IMR-90 (cell line): ENCODE results near the gene ZNF488. TPM values are rescaled to one million over a fixed set of nuclear protein-coding genes. Genes with fewer than 3 reads are reported as not detected.

ENCODE experiments used
- polyA plus RNA-seq, 3 experiments: library from polyadenylated mRNA; depleted of rRNA; stranded (reverse); fragments of >200 nt; gene quantifications; 2 replicates each; pipeline ENCODE4 v1.2.3, GENCODE V29; 2012; ENCODE audit warnings: low replicate concordance in 1 of 3
- total RNA-seq: library from RNA; depleted of rRNA; stranded (reverse); fragments of >200 nt; gene quantifications from 2 replicates; pipeline ENCODE4 v1.2.3, GENCODE V29; 2012; rRNA removed

ZNF488 gene
- total and polyA plus RNA-seq, 2 of the 4 experiments (the other 2 are of a cell fraction), result under 0.01 to 0.14 TPM

Other genes with a start within 250 kb of the ZNF488 start
- gene GDF10, start 84.1 kb downstream of the ZNF488 start, total RNA-seq, result not detected in 2 replicates
- gene GDF10, start 84.1 kb downstream of the ZNF488 start, polyA plus RNA-seq (2012; rRNA removed), result 0.26 and 0.34 TPM in 2 replicates
- under 0.01 TPM in 1 of 2 replicates, not detected in the other for gene GDF2, start 61.8 kb downstream of the ZNF488 start, total RNA-seq
- gene GDF2, start 61.8 kb downstream of the ZNF488 start, polyA plus RNA-seq (2012; rRNA removed), result 0.04 TPM in 1 of 2 replicates, not detected in the other
- not detected in 2 replicates for gene RBP3, start 35.9 kb downstream of the ZNF488 start, total RNA-seq
- gene RBP3, start 35.9 kb downstream of the ZNF488 start, polyA plus RNA-seq (2012; rRNA removed), result not detected in 2 replicates
- 0.83 and 0.90 TPM in 2 replicates for gene ANXA8, start 99.8 kb upstream of the ZNF488 start, total RNA-seq
- 1.1 and 1.3 TPM in 2 replicates for gene ANXA8, start 99.8 kb upstream of the ZNF488 start, polyA plus RNA-seq (2012; rRNA removed)
- not detected in 2 replicates for gene FAM25G, start 107.4 kb upstream of the ZNF488 start, total RNA-seq
- not detected in 2 replicates for gene FAM25G, start 107.4 kb upstream of the ZNF488 start, polyA plus RNA-seq (2012; rRNA removed)
- 2.5 and 3.2 TPM in 2 replicates for gene AGAP9, start 139.3 kb upstream of the ZNF488 start, total RNA-seq
- gene AGAP9, start 139.3 kb upstream of the ZNF488 start, polyA plus RNA-seq (2012; rRNA removed), result 10.0 and 11.2 TPM in 2 replicates